WTC11 (cell line): ENCODE data around the gene C3orf70. TPM values are rescaled to one million over a fixed set of nuclear protein-coding genes. Genes with fewer than 3 reads are reported as not detected.

Experiments used
- ATAC-seq: fragments of 200-7000 bp; cut with Tn5 transposase; 2 replicates; pipeline ENCODE4 v1.10.0; 2021; ENCODE audit warnings: mild to moderate bottlenecking, moderate library complexity
- CTCF ChIA-PET: fragments of 300-600 bp; sonication (Branson Sonifier 250); formaldehyde crosslinking; loops from one replicate; lab custom pipeline; 2021; ENCODE audit warnings: antibody characterized with exemption; lab: Charles Lee
- POLR2A ChIA-PET: fragments of 350-600 bp; sonication (Branson Sonifier 250); formaldehyde crosslinking; loops from one replicate; lab custom pipeline; 2021; ENCODE audit warnings: antibody characterized with exemption; lab: Charles Lee
- DNase-seq: peaks from one replicate; pipeline ENCODE4 v3.0.0; 2021; ENCODE audit warnings: low spot score
- H3K27ac Mint-ChIP-seq: 2 replicates; pipeline ENCODE4 v1.8.0; 2021; ENCODE audit warnings: mixed read lengths
- H3K27me3 Mint-ChIP-seq: 2 replicates; pipeline ENCODE4 v1.8.0; 2021; ENCODE audit warnings: low read depth, mild to moderate bottlenecking, moderate library complexity, mixed read lengths
- H3K36me3 Mint-ChIP-seq: 2 replicates; pipeline ENCODE4 v1.8.0; 2021; ENCODE audit warnings: mixed read lengths
- H3K4me1 Mint-ChIP-seq: 2 replicates; pipeline ENCODE4 v1.8.0; 2022; ENCODE audit warnings: mixed read lengths
- H3K4me3 Mint-ChIP-seq: 2 replicates; pipeline ENCODE4 v1.8.0; 2021; ENCODE audit warnings: mild to moderate bottlenecking, moderate library complexity, mixed read lengths
- H3K9me3 Mint-ChIP-seq: 2 replicates; pipeline ENCODE4 v1.8.0; 2021; ENCODE audit warnings: mixed read lengths
- CBFB ChIP-seq: sonication (generic); formaldehyde crosslinking; IDR thresholded peaks from 2 replicates; pipeline ENCODE4 v1.8.1; 2022; ENCODE audit warnings: mild to moderate bottlenecking, low read depth, missing genetic modification reagents
- GABPB1 ChIP-seq: sonication (generic); formaldehyde crosslinking; IDR thresholded peaks from 2 replicates; pipeline ENCODE4 v1.8.1; 2023; ENCODE audit warnings: mild to moderate bottlenecking, missing genetic modification reagents
- MYBL2 ChIP-seq: sonication (generic); formaldehyde crosslinking; IDR thresholded peaks from 2 replicates; pipeline ENCODE4 v1.8.1; 2023; ENCODE audit warnings: mild to moderate bottlenecking, moderate library complexity, missing genetic modification reagents
- NR2C2 ChIP-seq: sonication (generic); formaldehyde crosslinking; IDR thresholded peaks from 2 replicates; pipeline ENCODE4 v1.8.0; 2022; ENCODE audit warnings: mild to moderate bottlenecking, missing genetic modification reagents
- RORB ChIP-seq: fragments of 250-450 bp; sonication (Bioruptor Pico); IDR thresholded peaks from 2 replicates; pipeline ENCODE4 v1.9.0; 2021; ENCODE audit warnings: mild to moderate bottlenecking
- SMAD3 ChIP-seq: sonication (generic); formaldehyde crosslinking; IDR thresholded peaks from 2 replicates; pipeline ENCODE4 v1.8.0; 2022; ENCODE audit warnings: missing genetic modification reagents, mild to moderate bottlenecking, borderline replicate concordance
- TCF7 ChIP-seq: sonication (generic); formaldehyde crosslinking; IDR thresholded peaks from 2 replicates; pipeline ENCODE4 v1.8.0; 2022; ENCODE audit warnings: mild to moderate bottlenecking, low read depth, missing genetic modification reagents, moderate library complexity
- TEAD4 ChIP-seq: sonication (generic); formaldehyde crosslinking; IDR thresholded peaks from 2 replicates; pipeline ENCODE4 v1.8.0; 2022; ENCODE audit warnings: mild to moderate bottlenecking, missing genetic modification reagents
- ZBTB21 ChIP-seq: sonication (generic); formaldehyde crosslinking; IDR thresholded peaks from 2 replicates; pipeline ENCODE4 v1.8.1; 2023; ENCODE audit warnings: mild to moderate bottlenecking, missing genetic modification reagents, borderline replicate concordance
- ZNF138 ChIP-seq: sonication (generic); formaldehyde crosslinking; conservative IDR thresholded peaks from 2 replicates; pipeline ENCODE4 v1.8.1; 2022; ENCODE audit warnings: mild to moderate bottlenecking, moderate library complexity, missing genetic modification reagents
- ZNF232 ChIP-seq: sonication (generic); formaldehyde crosslinking; IDR thresholded peaks from 2 replicates; pipeline ENCODE4 v1.8.0; 2022; ENCODE audit warnings: mild to moderate bottlenecking, missing genetic modification reagents
- ZNF396 ChIP-seq: fragments of 250-450 bp; sonication (Bioruptor Pico); IDR thresholded peaks from 2 replicates; pipeline ENCODE4 v1.8.0; 2021; ENCODE audit warnings: mild to moderate bottlenecking, moderate library complexity, borderline replicate concordance
- ZNF416 ChIP-seq: fragments of 250-450 bp; sonication (Bioruptor Pico); IDR thresholded peaks from 2 replicates; pipeline ENCODE4 v1.9.0; 2021; ENCODE audit warnings: mild to moderate bottlenecking, inconsistent platforms
- total RNA-seq: library from RNA; stranded (reverse); gene quantifications from 3 replicates; pipeline ENCODE4 v1.2.3, GENCODE V29; 2021
- TF ChIP-seq, protein P1 (sequence below): fragments of 250-450 bp; sonication (Bioruptor Pico); IDR thresholded peaks from 2 replicates; pipeline ENCODE4 v2.1.2; 2022; ENCODE audit warnings: mild to moderate bottlenecking, moderate library complexity
- TF ChIP-seq, protein P2 (sequence below): fragments of 250-450 bp; sonication (Bioruptor Pico); IDR thresholded peaks from 2 replicates; pipeline ENCODE4 v1.9.0; 2021; ENCODE audit warnings: moderate library complexity, mild to moderate bottlenecking, inconsistent platforms, borderline replicate concordance
- TF ChIP-seq, protein P3 (sequence below): sonication (generic); formaldehyde crosslinking; IDR thresholded peaks from 2 replicates; pipeline ENCODE4 v1.8.0; 2022; ENCODE audit warnings: mild to moderate bottlenecking, missing genetic modification reagents
- TF ChIP-seq, protein P4 (sequence below): sonication (generic); formaldehyde crosslinking; IDR thresholded peaks from 2 replicates; pipeline ENCODE4 v1.8.1; 2023; ENCODE audit warnings: mild to moderate bottlenecking, missing genetic modification reagents, borderline replicate concordance

C3orf70 gene
- total RNA-seq, 1 experiment from 2014 or later = 0.70 TPM

DNA sequence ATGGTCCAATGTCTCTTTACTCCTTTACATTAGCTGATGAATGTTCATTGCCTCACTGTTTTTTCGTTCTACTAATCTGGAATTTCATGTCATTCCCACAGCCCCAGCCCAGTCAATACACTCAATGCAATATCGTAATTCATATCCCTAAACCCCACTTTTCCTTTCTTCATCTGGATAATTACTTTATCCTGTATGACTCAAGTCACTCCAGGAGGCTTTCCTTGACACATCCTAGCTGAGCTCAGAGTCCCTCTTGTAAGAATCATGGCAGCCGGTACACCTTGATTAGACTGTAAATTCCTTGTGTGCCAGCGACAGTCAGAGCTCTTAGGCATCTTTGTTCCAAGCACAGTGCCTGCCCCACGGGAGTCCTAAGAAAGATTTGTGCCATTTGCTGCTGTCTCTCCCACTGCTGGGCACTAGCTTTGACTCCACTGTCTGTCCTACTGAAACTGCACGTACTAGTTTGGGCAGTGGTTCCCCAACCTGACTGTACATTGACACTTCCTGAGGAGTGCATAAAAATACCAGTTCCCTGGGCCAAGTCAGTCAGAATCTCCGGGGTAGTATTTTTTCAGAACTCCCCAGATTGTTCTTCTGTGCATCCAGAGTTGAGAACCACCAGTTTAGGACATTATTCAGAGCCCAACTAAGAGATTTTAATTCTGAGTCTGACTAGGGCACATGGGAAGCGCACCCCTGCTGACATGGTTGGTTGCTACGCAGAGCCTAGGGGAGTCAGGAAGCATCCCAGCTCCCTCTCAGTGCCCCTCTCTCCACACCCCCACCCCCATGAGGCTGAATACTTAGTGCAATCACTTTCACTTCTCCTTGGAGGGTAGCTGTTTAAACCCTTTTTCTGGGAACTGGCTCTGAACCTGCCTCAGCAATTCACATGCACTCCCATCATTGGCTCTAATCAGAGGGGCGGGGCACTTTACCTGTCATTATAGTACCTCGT lies 19.5 kb upstream of the C3orf70 start (continued):
- TF ChIP-seq, protein P1, sequence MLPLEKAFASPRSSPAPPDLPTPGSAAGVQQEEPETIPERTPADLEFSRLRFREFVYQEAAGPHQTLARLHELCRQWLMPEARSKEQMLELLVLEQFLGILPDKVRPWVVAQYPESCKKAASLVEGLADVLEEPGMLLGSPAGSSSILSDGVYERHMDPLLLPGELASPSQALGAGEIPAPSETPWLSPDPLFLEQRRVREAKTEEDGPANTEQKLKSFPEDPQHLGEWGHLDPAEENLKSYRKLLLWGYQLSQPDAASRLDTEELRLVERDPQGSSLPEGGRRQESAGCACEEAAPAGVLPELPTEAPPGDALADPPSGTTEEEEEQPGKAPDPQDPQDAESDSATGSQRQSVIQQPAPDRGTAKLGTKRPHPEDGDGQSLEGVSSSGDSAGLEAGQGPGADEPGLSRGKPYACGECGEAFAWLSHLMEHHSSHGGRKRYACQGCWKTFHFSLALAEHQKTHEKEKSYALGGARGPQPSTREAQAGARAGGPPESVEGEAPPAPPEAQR (CRISPR knock-in tag) = no peak
- TF ChIP-seq TCF7 (no peak), GABPB1 (CRISPR knock-in tag) (no peak), TEAD4 (CRISPR knock-in tag) (no peak), ZNF416 (CRISPR knock-in tag) (no peak), ZNF396 (CRISPR knock-in tag) (no peak), ZBTB21 (CRISPR knock-in tag) (no peak), ZNF232 (CRISPR knock-in tag) (no peak), ZNF138 (CRISPR knock-in tag) (no peak)
- TF ChIP-seq, protein P2, sequence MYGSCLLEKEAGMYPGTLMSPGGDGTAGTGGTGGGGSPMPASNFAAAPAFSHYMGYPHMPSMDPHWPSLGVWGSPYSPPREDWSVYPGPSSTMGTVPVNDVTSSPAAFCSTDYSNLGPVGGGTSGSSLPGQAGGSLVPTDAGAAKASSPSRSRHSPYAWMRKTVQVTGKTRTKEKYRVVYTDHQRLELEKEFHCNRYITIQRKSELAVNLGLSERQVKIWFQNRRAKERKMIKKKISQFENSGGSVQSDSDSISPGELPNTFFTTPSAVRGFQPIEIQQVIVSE (CRISPR knock-in tag) = no peak

DNA sequence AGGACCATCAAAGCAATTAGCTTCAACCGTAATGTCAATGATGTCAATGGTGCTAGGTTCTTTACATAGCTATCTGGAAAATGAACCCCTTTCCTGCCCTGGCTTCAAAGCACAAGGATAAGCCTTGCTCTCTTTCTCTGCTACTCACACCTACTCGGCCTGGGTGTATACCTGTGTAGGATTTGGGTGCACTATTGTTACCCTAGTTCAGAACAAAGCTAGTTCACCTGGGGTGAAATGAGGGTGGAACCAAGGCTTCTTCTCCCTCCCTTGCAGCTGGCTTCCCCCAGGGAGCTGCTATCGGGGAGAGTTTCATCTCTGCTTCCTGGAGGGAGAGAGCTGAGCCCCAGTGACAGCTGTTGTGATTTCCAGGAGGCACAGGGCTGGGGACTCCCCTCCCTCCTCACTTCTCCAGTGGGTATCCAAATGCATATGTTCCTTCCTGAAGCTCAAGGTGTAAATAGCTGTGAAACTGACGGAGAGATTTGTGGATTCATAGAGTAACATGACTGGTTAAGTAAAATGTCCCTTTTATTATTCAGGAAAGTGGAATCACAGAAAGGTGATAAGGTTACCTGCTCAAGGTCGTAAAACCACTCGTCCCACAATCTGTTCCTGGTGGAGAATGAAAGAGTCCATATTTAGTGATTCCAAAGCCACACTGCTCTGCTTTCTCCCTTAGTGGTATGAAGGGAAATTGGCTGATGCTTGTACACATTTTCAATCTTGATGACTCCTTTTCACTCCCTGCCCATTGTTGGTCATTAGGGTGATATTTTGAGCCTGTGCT lies 11.8 kb upstream of the C3orf70 start:
- POLR2A ChIA-PET = no interaction called here
- Mint-ChIP-seq H3K4me1 (peaks cover 8% of the 10 kb centered on the region), H3K36me3 (no peaks in the 10 kb centered on the region), H3K27me3 (no peaks in the 10 kb centered on the region; the same call in 1 of the 2 replicates), H3K4me3 (no peak overlapping the region), H3K27ac (0 out of 2 replicates have a peak overlapping the region, but pooled peaks have one; percentile 14), H3K9me3 (no peaks in the 10 kb centered on the region)
- TF ChIP-seq, protein P3, sequence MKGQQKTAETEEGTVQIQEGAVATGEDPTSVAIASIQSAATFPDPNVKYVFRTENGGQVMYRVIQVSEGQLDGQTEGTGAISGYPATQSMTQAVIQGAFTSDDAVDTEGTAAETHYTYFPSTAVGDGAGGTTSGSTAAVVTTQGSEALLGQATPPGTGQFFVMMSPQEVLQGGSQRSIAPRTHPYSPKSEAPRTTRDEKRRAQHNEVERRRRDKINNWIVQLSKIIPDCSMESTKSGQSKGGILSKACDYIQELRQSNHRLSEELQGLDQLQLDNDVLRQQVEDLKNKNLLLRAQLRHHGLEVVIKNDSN (CRISPR knock-in tag) = no peak
- TF ChIP-seq, protein P4, sequence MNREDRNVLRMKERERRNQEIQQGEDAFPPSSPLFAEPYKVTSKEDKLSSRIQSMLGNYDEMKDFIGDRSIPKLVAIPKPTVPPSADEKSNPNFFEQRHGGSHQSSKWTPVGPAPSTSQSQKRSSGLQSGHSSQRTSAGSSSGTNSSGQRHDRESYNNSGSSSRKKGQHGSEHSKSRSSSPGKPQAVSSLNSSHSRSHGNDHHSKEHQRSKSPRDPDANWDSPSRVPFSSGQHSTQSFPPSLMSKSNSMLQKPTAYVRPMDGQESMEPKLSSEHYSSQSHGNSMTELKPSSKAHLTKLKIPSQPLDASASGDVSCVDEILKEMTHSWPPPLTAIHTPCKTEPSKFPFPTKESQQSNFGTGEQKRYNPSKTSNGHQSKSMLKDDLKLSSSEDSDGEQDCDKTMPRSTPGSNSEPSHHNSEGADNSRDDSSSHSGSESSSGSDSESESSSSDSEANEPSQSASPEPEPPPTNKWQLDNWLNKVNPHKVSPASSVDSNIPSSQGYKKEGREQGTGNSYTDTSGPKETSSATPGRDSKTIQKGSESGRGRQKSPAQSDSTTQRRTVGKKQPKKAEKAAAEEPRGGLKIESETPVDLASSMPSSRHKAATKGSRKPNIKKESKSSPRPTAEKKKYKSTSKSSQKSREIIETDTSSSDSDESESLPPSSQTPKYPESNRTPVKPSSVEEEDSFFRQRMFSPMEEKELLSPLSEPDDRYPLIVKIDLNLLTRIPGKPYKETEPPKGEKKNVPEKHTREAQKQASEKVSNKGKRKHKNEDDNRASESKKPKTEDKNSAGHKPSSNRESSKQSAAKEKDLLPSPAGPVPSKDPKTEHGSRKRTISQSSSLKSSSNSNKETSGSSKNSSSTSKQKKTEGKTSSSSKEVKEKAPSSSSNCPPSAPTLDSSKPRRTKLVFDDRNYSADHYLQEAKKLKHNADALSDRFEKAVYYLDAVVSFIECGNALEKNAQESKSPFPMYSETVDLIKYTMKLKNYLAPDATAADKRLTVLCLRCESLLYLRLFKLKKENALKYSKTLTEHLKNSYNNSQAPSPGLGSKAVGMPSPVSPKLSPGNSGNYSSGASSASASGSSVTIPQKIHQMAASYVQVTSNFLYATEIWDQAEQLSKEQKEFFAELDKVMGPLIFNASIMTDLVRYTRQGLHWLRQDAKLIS (CRISPR knock-in tag) = no peak
- TF ChIP-seq SMAD3 (CRISPR knock-in tag) = no peak
- peak; percentile 36 for ATAC-seq
- no peak for DNase-seq
- CTCF ChIA-PET = interaction anchor here (0.9 to 1.5 kb wide), 3 partner anchors 12 to 94 kb away, joined by 3 read pairs; no protein-coding TSS in a partner anchor

DNA sequence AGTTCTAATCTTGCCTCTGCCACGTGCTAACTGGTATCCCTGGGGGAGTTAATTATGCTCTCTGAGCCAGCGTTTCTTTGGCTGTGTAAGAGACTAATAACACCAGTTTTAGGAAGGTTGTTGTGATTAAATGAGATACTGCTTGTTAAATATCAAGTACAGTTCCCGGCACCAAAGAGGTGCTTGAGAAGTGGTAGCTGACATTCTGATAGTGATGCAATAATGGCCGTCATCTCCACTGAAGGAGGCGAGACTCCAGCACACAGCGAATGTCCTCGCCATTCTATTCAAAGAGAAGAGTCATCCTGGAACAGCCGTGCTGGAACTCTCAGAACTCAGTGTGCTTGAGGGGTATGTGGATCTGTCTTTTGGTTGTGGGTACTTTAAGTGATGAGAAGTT lies 9.8 kb upstream of the C3orf70 start:
- DNase-seq = no peak
- TF ChIP-seq NR2C2 (CRISPR knock-in tag) = no peak
- no peak for TF ChIP-seq RORB (CRISPR knock-in tag)
- TF ChIP-seq CBFB (CRISPR knock-in tag) = no peak
- TF ChIP-seq, protein P1 (CRISPR knock-in tag) = no peak
- TF ChIP-seq MYBL2 (CRISPR knock-in tag) = no peak
- H3K9me3 Mint-ChIP-seq = no peaks in the 10 kb centered on the region
- no peak overlapping the region for H3K4me3 Mint-ChIP-seq
- ChIA-PET CTCF (interaction anchor here (1.0 kb wide), 1 partner anchor 122 kb away, joined by 3 read pairs; no protein-coding TSS in a partner anchor), POLR2A (no interaction called here)
- H3K36me3 Mint-ChIP-seq = no peaks in the 10 kb centered on the region
- H3K27me3 Mint-ChIP-seq = no peaks in the 10 kb centered on the region; the same call in 1 of the 2 replicates
- ATAC-seq = no peak
- peaks cover 8% of the 10 kb centered on the region for H3K4me1 Mint-ChIP-seq
- H3K27ac Mint-ChIP-seq = no peak overlapping the region
